Neutrophil (primary cell): Measurements from ENCODE around the gene ZNRF2.

Source experiments
- H3K27ac ChIP-seq: fragments of 200-600 bp; sonication (generic); 2 replicates; pipeline ENCODE4 v1.5.1; 2016; ENCODE audit warnings: mild to moderate bottlenecking, moderate library complexity
- H3K27me3 ChIP-seq: fragments of 200-600 bp; sonication (generic); 2 replicates; pipeline ENCODE4 v1.6.0; 2016; ENCODE audit warnings: mild to moderate bottlenecking
- H3K36me3 ChIP-seq: fragments of 200-600 bp; sonication (generic); 2 replicates; pipeline ENCODE4 v1.5.1; 2017
- H3K4me1 ChIP-seq, 2 experiments: fragments of 200-600 bp in 1 of 2; sonication (generic) in 1 of 2; 1 replicate in 1 of 2; 2 replicates in 1 of 2; pipeline versions ENCODE4 v1.5.1 to v1.6.1; 2013 to 2016; ENCODE audit warnings: low read depth in 1 of 2, low read length in 1 of 2, mild to moderate bottlenecking in 1 of 2, moderate library complexity in 1 of 2; ENCODE audit not compliant: control insufficient read depth in 1 of 2, insufficient read depth in 1 of 2
- H3K4me3 ChIP-seq, 2 experiments: fragments of 200-600 bp in 1 of 2; sonication (generic) in 1 of 2; 1 replicate in 1 of 2; 2 replicates in 1 of 2; pipeline ENCODE4 v1.5.1; 2013 to 2016; ENCODE audit warnings: low read depth in 1 of 2, low read length in 1 of 2, mild to moderate bottlenecking in 1 of 2, moderate library complexity in 1 of 2
- H3K9me3 ChIP-seq: fragments of 200-600 bp; sonication (generic); 2 replicates; pipeline ENCODE4 v1.5.1; 2016
- TF ChIP-seq, protein P1 (sequence below): fragments of 200-600 bp; sonication (generic); IDR thresholded peaks from 2 replicates; pipeline ENCODE4 v1.5.1; 2016; ENCODE audit warnings: antibody characterized with exemption

The ZNRF2 gene

GRCh38 chr7:30405179-30405578 lies 120.8 kb downstream of the ZNRF2 start:
- TF ChIP-seq, protein P1, sequence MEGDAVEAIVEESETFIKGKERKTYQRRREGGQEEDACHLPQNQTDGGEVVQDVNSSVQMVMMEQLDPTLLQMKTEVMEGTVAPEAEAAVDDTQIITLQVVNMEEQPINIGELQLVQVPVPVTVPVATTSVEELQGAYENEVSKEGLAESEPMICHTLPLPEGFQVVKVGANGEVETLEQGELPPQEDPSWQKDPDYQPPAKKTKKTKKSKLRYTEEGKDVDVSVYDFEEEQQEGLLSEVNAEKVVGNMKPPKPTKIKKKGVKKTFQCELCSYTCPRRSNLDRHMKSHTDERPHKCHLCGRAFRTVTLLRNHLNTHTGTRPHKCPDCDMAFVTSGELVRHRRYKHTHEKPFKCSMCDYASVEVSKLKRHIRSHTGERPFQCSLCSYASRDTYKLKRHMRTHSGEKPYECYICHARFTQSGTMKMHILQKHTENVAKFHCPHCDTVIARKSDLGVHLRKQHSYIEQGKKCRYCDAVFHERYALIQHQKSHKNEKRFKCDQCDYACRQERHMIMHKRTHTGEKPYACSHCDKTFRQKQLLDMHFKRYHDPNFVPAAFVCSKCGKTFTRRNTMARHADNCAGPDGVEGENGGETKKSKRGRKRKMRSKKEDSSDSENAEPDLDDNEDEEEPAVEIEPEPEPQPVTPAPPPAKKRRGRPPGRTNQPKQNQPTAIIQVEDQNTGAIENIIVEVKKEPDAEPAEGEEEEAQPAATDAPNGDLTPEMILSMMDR = no peak
- Histone ChIP-seq H3K27me3 (no peaks in the 10 kb centered on the region), H3K36me3 (peaks cover 8% of the 10 kb centered on the region), H3K4me1 (no peaks in the 10 kb centered on the region), H3K4me3 (no peak overlapping the region), H3K9me3 (no peaks in the 10 kb centered on the region), H3K27ac (no peak overlapping the region)

GRCh38 chr7:30406664-30407425 lies 122.4 kb downstream of the ZNRF2 start:
- TF ChIP-seq, protein P1 = no peak
- Histone ChIP-seq H3K27me3 (no peaks in the 10 kb centered on the region), H3K36me3 (peaks cover 8% of the 10 kb centered on the region), H3K4me3 (no peak overlapping the region), H3K4me1 (peaks cover 5 to 7% of the 10 kb centered on the region in 2 experiments), H3K27ac (no peak overlapping the region), H3K9me3 (no peaks in the 10 kb centered on the region)

- peak overlapping the region; percentile 27 for H3K27ac ChIP-seq
- TF ChIP-seq, protein P1 = no peak
Measured at GRCh38 chr7:30411173-30411572, 126.8 kb downstream of the ZNRF2 start.

GRCh38 chr7:30411897-30412296 lies 127.5 kb downstream of the ZNRF2 start:
- H3K27me3 ChIP-seq = no peaks in the 10 kb centered on the region
- no peaks in the 10 kb centered on the region for H3K36me3 ChIP-seq
- H3K4me1 ChIP-seq = peaks cover 14 to 17% of the 10 kb centered on the region in 2 experiments
- H3K27ac ChIP-seq = peak overlapping the region; percentile 27
- no peak overlapping the region for H3K4me3 ChIP-seq
- H3K9me3 ChIP-seq = no peaks in the 10 kb centered on the region
- TF ChIP-seq, protein P1 = no peak

More at GRCh38 chr7:30411173-30411572, 126.8 kb downstream of the ZNRF2 start:
- Histone ChIP-seq H3K36me3 (no peaks in the 10 kb centered on the region), H3K9me3 (no peaks in the 10 kb centered on the region), H3K27me3 (no peaks in the 10 kb centered on the region), H3K4me1 (peaks cover 14 to 17% of the 10 kb centered on the region in 2 experiments), H3K4me3 (no peak overlapping the region)

GRCh38 chr7:30412782-30413504 lies 128.5 kb downstream of the ZNRF2 start:
- H3K4me1 ChIP-seq = peaks cover 14 to 17% of the 10 kb centered on the region in 2 experiments
- no peaks in the 10 kb centered on the region for H3K9me3 ChIP-seq
- H3K36me3 ChIP-seq = no peaks in the 10 kb centered on the region
- no peak overlapping the region for H3K27ac ChIP-seq
- no peaks in the 10 kb centered on the region for H3K27me3 ChIP-seq
- no peak overlapping the region for H3K4me3 ChIP-seq
- TF ChIP-seq, protein P1 = no peak
